GM21360 (cell line): Measurements from ENCODE around the gene BCR.

Experiments
- ATAC-seq: cut with Tn5 transposase; IDR thresholded peaks from one replicate; pipeline ENCODE4 v1.9.1; 2021; ENCODE audit warnings: mild to moderate bottlenecking, moderate library complexity; ENCODE audit not compliant: unreplicated experiment

BCR gene

DNA sequence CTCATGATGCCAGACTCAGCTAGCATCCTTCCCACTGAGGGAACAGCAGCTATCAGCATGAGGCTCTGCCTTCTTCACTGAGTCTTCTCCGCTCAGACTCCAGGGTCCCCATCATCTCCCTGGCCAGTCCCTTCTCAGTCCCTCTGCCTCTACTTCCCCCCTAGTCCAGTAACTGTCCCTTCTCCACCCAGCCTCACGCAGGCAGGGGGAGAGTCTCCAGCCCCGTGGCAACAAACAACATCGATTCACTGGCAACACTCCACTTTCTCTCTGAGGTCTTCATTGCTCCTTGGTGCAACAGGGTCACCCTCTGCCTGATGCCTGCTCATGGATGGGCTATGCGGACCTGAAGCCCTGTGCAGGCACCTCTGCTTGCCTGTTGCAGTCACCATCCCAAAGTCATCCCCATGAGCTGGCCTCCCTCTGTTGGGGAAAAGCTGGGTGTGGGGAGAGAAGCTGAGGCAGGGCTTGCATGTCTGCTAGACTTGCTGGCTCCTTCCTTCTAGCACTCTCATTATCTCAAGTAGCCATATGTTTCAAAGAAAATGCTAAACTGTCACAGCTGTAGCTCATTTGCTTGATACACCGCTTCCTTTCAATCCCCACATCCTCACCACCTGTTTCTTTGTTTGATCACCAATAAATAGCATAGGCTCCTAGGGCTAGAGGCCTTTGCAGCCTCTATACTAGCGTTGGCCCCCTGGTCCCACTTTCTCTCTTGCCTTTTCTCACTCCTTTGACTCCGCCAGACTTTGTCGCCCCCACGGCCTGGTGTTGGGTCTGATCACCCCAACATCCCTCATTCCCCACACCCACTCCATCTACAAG, 4.3 kb upstream of the BCR start:
- no peak for ATAC-seq

DNA sequence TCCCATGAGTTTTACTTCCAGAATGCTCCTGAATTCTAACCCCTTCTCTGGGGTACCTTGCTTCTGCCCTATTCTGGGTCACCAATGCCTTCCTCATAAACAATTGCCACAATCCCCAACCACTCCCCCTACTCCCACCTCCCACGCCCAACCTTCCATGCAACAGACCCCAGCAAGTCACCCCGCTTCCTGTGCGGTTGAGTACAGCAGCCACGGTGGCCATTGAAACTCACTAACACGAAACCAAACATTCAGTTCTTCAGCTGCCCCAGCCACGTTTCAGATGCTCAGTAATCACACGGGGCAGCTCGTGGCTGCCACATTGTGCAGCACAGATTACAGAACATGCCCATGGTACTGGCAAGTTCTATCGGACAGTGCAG, 3.7 kb upstream of the BCR start:
- ATAC-seq: no peak

DNA sequence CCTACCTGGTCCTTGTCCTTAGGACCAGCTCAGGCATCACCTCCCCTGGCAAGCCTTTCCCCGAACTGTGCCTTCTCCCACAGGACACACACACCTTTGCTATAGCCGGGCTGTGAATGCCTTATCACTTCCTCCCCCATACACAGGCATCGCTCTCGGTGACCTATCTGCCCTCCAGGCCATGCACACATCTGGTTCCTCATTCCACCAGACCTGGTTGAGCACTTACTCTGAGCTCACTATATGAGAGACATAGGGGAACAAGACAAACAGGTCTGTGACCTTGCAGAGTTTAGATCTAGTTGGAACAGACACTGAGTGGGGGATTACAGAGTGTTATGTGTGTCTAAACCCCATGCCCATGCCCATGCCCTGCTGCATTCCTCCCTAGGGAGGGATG, 3.1 kb upstream of the BCR start:
- ATAC-seq: no peak

DNA sequence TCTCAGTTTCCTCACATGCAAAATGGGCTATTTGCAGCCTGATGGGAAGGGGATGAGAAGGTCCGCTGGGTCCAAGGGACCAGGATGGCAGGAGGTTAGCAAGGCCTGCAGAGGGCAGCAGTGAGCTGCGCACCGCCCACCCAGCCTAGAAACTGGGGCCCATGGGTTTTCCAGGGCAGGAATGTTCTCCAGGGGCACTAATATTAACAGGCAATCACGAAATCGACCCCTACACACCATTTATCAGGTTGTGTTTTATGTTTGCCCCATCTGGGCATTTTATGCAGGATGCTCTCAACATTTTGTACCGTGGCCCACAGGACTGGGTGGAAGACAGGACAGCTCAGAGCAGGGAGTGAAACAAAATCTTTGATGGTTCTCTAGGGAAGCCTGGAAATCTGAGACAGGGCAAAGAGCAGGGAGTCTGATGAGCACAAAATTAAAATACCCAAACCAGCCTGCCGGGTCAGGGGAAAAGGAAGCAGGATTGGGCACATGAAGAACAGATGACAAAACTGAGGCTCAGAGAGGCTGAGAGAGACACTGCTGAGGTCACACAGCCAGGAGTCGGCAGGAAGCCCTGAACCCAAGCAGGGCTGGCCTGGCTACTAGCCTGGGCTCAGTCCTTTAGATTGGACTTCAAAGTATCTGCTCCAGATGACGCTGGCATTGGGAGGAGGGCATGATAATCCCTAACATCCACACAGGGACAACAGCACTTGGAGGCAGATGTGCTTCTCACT, 1.6 kb upstream of the BCR start:
- no peak for ATAC-seq

DNA sequence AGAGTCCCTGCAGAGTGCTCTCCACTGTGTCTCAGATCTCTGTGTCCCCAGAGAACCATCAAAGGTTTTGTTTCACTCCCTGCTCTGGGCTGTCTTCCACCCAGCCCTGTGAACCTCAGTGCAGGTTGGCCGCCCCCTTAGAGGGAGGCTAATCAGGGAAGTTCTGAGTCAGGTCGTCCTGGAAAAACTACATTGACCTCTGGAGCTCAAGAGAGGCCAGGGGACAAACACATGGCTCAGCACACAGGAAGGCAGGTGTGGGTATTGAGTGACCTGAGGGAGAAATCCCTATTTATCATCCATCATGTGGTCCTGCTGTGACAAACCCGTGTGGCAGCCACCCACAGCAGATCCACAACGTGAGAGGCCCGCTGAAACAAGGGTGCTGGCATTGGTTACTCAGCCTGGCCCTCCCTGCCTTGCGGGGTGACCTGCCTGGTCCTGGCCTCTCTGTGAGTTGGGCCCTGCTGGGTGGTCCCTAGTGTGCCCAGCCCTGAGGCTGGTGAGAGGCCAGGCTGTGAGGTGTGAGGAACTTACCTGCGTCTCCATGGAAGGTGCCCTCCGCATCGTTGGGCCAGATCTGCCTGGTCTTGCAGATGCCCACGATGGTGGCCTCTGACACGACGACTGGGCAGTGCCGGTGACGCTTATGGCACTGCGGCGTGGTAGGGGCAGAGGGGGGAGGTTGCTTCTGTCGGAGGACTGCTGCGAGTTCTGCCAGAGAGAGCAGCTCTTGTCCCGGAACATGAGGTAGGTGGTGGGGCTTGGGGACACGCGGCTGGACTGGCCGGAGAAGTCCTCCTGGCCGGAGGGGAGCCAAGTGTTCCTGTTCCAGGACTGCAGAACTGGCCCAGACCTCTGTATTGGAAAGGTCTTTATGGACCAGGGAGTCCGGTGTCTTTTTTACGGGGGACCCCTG, 669 bp upstream of the BCR start:
- no peak for ATAC-seq

DNA sequence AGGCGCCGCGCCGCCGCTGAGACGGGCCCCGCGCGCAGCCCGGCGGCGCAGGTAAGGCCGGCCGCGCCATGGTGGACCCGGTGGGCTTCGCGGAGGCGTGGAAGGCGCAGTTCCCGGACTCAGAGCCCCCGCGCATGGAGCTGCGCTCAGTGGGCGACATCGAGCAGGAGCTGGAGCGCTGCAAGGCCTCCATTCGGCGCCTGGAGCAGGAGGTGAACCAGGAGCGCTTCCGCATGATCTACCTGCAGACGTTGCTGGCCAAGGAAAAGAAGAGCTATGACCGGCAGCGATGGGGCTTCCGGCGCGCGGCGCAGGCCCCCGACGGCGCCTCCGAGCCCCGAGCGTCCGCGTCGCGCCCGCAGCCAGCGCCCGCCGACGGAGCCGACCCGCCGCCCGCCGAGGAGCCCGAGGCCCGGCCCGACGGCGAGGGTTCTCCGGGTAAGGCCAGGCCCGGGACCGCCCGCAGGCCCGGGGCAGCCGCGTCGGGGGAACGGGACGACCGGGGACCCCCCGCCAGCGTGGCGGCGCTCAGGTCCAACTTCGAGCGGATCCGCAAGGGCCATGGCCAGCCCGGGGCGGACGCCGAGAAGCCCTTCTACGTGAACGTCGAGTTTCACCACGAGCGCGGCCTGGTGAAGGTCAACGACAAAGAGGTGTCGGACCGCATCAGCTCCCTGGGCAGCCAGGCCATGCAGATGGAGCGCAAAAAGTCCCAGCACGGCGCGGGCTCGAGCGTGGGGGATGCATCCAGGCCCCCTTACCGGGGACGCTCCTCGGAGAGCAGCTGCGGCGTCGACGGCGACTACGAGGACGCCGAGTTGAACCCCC, 798 bp downstream of the BCR start:
- no peak for ATAC-seq

DNA sequence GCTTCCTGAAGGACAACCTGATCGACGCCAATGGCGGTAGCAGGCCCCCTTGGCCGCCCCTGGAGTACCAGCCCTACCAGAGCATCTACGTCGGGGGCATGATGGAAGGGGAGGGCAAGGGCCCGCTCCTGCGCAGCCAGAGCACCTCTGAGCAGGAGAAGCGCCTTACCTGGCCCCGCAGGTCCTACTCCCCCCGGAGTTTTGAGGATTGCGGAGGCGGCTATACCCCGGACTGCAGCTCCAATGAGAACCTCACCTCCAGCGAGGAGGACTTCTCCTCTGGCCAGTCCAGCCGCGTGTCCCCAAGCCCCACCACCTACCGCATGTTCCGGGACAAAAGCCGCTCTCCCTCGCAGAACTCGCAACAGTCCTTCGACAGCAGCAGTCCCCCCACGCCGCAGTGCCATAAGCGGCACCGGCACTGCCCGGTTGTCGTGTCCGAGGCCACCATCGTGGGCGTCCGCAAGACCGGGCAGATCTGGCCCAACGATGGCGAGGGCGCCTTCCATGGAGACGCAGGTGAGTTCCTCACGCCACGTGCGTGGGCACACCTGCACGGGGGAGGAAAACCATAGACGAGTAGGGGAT, 1.5 kb downstream of the BCR start:
- no peak for ATAC-seq

DNA sequence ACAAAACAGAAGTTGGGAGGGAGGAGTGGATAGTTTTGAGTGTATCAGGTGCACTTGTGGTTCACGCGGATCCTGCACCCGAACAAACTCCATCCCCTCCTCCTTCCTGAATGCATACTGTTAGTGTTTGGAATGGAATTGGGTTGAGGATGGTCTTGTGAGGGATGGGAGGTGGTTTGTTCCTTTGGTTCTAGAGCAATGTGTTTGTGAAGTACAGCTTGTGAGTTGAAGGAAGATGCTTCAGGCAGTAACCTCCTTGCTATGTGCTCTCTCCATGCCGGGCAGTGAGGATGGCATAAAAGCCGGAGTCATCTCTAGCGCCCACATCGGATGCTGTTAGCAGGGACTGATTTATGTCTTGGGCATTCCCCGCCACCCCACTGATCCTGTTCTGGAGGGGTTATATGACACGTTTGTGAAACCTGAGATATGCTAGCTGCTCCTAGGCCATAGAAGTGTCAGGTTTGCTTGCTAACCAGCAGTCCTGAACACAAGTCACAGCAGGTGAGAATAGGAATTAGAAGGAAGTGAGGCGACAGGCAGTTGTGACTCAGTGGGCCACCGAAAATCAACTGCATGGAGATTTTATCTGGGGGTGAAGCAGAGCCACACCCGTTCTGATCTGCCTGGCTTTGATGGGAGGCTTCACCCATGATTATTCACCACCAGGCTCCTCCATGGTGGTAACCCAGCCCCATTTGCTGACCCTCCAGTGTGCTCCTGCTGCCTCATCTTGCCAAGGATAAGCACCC, 2.2 kb downstream of the BCR start:
- ATAC-seq: no peak

DNA sequence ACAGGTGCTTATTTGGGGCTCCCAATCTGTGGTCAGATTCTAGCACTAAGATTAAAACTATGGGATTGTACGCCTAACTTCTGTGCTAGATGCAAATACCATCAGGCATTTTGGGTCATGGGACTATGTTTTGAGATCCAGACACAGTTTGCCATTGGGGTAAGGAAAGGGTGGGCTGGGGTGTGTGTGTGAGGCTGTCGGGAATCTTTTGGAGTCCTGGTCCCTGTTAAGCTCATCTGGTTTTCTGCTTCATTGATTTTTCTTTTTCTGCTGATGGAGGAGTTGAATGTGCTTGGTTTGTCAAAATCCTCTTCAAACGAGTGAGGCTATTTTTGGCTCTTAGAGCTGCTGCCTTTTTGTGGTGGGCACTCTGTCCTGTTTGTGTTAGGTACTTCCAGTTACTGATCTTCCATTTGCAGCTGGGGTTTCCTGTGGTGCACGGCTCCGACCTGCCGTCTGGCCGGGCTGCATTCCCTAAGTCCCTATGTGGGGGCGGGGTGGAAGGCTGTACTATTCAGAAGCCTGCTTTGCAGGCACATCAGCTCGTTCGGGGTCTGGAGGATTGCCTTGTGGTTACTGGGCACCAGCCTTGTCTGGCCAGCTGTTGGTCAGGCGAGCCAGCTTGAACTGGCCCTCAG, 2.9 kb downstream of the BCR start:
- ATAC-seq: no peak

DNA sequence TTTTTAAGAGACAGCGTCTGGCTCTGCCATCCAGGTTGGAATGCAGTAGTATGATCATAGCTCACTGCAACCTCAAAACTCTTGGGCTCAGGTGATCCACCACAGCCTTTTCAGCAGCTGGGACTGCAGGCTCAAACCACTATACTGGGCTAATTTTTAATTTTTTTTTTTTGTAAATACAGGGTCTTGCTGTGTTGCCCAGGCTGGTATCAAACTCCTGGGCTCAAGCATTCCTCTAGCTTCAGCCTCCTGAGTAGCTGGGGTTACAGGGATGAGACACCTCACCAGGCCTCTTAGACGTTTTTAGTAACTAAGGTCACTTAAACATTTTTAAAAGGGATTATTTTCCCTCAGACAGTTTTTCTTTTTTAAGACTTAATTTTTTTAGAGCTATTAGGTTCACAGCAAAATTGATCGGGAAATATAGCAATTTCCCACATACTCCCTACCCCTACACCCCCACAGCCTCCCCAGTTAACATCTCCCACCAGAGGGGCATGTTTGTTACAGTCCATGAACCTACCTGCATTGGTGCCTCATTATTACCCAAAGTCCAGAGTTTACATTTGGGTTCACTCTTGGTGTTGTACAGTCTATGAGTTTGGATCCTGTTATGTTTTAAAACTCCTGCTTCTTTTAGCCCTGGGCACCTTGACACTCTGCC, 3.9 kb downstream of the BCR start:
- no peak for ATAC-seq

DNA sequence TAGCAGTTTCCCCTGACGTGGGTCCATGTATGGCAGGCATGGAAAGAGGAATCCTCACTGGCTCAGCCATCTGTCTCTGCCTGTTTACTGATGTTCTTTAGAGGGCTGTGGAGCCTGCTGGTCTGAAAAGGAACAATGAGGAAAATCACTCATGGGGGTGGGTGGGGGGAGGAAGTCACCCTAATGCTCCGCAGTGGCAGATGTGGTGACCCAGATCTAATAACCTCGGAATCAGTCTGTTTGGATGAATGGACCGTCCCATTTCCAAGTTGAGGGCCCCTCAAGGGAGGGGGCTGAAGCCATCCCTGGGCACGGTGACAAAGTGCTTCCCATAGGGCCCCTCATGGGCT, 4.4 kb downstream of the BCR start:
- no peak for ATAC-seq

DNA sequence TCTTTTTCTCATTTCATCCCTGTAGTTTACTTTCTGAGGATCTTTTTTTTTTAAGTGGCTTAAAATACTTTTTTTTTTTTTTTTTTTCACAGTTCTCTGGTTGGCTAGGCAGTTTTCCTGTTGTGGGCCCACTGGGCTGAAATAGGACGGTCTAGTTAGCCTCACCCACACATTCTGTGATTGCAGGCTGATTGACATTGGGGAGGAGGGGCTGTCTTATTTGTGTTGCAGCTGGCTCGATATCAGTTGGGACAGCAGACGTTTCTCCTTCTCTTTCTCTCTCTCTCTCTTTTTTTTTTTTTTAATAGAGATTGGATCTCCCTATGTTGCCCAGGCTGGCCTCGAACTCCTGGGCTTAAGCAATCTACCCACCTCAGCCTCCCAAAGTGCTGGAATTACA, 6.9 kb downstream of the BCR start:
- no peak for ATAC-seq

DNA sequence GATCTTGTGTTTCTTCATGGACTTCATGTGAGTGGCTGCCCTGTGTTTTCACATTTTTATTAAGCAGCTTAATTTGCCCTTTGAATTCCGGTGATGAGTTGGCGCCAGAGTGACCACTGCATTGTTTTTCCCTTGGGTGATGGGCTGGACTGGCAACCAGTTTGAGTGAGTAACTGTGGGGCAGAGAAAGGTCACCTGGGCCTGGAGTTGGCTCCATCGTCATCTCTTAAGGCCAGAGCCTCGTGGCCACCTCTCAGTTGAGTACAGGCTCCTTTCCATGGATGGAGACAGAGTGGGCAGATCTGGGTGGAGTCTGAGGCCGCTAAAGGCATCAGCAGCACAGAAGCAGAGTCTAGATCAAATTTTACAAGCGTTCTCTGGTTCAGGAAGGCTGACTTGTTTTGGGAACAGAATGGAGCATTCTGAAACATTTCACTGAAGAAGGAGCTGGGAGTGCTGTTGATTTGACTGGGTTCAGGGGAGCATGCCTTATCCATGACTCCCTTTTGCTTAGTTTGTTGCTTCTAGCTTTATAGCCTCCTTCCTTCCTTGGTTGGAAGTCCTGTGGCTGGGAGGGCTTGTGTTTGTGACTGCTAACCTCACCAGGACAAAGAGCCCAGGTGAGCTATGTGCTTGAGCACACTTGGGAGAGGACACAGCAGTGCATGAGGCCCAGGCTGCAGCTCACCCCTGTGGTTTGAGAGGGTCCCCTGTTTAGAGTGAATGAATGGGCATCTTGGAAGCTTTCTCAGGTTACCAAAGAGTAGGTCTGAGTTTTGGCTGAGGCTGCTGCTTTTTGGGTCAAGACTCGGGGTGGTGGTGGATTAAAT, 7.8 kb downstream of the BCR start:
- no peak for ATAC-seq

DNA sequence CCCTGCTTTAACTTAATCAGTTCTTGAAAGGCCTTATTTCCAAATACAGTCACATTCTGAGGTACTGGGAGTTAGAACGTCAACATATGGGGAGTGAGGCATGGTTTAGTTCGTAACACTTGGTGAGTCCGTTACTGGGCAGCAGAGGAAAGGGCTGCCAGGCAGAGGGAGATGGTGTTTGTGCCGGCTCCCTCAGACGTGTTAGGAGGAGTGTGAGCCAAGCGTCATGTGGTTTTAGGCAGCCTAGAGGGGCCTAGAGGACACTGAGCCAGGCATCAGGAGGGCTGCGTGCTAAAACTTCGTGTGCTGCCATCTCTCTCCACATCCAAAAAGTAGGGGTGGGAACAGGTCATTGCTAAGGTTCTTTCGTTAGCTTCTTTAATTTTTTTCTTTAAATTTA, 10.2 kb downstream of the BCR start:
- ATAC-seq: no peak

DNA sequence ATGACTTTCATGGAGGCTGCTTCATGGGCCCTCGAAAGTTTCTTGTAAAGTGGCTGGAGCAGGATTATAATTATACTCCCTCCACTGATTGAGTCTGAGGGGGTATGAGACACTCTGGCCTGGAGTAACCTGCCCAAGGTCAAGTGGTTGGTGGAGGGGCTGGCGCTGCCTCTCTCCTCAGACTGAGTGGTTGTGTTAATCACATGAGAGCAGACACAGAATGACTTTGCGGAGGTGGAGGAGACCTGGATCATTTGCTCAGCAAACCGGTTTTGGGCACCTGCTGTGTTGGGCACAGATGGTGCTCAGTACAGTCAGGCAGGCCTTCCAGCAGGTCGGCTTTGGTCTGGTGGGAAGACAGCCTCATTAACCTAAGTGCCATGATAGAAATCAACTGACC, 11.8 kb downstream of the BCR start:
- ATAC-seq: no peak

DNA sequence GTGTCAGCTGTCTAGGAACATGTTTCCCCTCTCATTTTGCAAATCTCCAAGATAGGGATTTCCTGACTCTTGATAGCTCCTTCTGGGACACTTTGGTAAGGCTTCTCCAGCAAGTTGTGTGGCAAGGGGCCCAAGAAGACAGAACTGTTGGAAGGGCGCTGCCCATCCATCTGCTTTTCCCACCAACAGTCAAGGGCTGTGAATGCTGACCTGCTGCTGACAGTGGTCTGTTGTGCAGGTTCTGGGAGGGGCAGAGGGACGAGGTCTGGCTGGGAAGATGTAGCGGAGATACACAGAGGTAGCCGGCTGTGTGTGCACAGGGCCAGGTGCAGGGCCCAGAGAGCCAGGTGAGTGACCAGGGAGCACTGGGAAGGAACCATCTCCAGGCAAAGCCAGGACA, 12.2 kb downstream of the BCR start:
- ATAC-seq: no peak

DNA sequence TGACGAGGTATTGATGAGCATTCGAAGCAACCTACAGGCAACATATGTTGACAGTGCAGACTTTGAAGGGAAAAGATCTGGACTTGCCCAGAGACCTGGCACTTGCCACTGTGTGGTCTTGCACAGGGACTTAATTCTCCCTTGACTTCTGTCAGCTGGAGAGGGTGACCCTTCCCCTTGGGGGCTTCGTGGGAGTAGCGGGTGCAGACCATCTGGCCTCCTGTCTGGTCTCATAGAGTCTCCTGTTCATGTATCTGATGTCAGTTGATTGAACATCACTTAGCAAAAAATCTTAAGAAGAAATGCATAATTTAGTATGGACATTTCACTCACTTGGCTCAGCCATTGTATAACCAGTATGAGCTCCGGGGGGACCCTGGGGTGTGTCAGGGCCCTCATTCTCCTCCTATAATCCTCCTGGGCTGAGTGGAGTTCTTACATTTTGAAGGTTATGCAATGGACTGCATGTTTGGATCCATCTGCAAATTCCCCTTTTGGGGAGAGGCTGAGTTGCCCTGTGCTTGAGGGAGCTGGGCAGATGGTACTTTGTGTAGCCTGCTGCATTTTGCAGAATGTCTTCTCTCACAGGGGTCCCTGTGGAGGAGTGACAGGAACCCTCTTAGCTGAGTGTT, 13.0 kb downstream of the BCR start:
- ATAC-seq: no peak
